ENCODE measurements around the gene PLK3. TPM values are rescaled to one million over a fixed set of nuclear protein-coding genes. Genes with fewer than 3 reads are reported as not detected.

PLK3 gene
- total and polyA plus RNA-seq, 4 donors = 16.9 to 78.5 (median 37.0) TPM

GRCh38 chr1:44847845-44848244, 47.7 kb downstream of the PLK3 start:
- WGBS, 2 donors = 87 to 94% methylated on average over 1 of the region's 1 CpG
- DNase-seq (peak in 2 of 3 donors; percentile 52 to 58), ATAC-seq (ENCODE audit: insufficient read depth, low FRiP score) (no peak)
- Histone ChIP-seq H3K9ac (ENCODE audit: insufficient read depth in 1 of 2, low read length in 2 of 2) (no peak overlapping the region), H3K27me3 (ENCODE audit: control insufficient read depth in 3 of 3, insufficient read depth in 3 of 3, low read length in 2 of 3) (no peaks in the 10 kb centered on the region), H3K4me1 (ENCODE audit: control insufficient read depth in 5 of 5, insufficient read depth in 5 of 5, low read length in 5 of 5) (peaks cover 0 to 30% (median 10%) of the 10 kb centered on the region in 5 donors), H3K27ac (ENCODE audit: low read depth in 1 of 2, low read length in 1 of 2) (no peak overlapping the region), H3K36me3 (ENCODE audit: control insufficient read depth in 4 of 4, insufficient read depth in 4 of 4, low read length in 4 of 4) (peaks cover 0 to 8% (median 2%) of the 10 kb centered on the region in 4 donors), H3K9me3 (ENCODE audit: control insufficient read depth in 4 of 4, insufficient read depth in 3 of 4, low read length in 3 of 4) (peaks cover 0 to 2% (median 0%) of the 10 kb centered on the region in 4 donors), H3K4me3 (no peak overlapping the region)
- no peak for TF ChIP-seq CTCF (IDR thresholded peaks at IDR 0.05; ENCODE audit: control extremely low read depth, extremely low read depth)

GRCh38 chr1:44848456-44849181, 48.4 kb downstream of the PLK3 start:
- Histone ChIP-seq H3K9me3 (ENCODE audit: control insufficient read depth in 4 of 4, insufficient read depth in 3 of 4, low read length in 3 of 4) (peaks cover 0 to 2% (median 0%) of the 10 kb centered on the region in 4 donors), H3K4me1 (ENCODE audit: control insufficient read depth in 5 of 5, insufficient read depth in 5 of 5, low read length in 5 of 5) (peaks cover 0 to 27% (median 10%) of the 10 kb centered on the region in 5 donors), H3K36me3 (ENCODE audit: control insufficient read depth in 4 of 4, insufficient read depth in 4 of 4, low read length in 4 of 4) (peaks cover 0 to 8% (median 2%) of the 10 kb centered on the region in 4 donors), H3K4me3 (no peak overlapping the region), H3K27me3 (ENCODE audit: control insufficient read depth in 3 of 3, insufficient read depth in 3 of 3, low read length in 2 of 3) (no peaks in the 10 kb centered on the region), H3K9ac (ENCODE audit: insufficient read depth in 1 of 2, low read length in 2 of 2) (no peak overlapping the region), H3K27ac (ENCODE audit: low read depth in 1 of 2, low read length in 1 of 2) (no peak overlapping the region)
- DNase-seq (peak; percentile 56 to 74 (median 62)), ATAC-seq (ENCODE audit: insufficient read depth, low FRiP score) (no peak)
- TF ChIP-seq CTCF (IDR thresholded peaks at IDR 0.05; ENCODE audit: control extremely low read depth, extremely low read depth) = no peak
- 83 to 89% methylated on average over 7 of the region's 7 CpGs for WGBS, 2 donors

- no peak for ATAC-seq (ENCODE audit: insufficient read depth, low FRiP score)
- no peak overlapping the region for H3K4me3 ChIP-seq
- WGBS, 2 donors = 80 to 92% methylated on average over 2 of the region's 2 CpGs
Measured at GRCh38 chr1:44849575-44850132, 49.5 kb downstream of the PLK3 start.

More at GRCh38 chr1:44849575-44850132, 49.5 kb downstream of the PLK3 start:
- no peak overlapping the region for H3K9ac ChIP-seq (ENCODE audit: insufficient read depth in 1 of 2, low read length in 2 of 2)
- H3K36me3 ChIP-seq (ENCODE audit: control insufficient read depth in 4 of 4, insufficient read depth in 4 of 4, low read length in 4 of 4) = peaks cover 0 to 8% (median 2%) of the 10 kb centered on the region in 4 donors
- no peak for TF ChIP-seq CTCF (IDR thresholded peaks at IDR 0.05; ENCODE audit: control extremely low read depth, extremely low read depth)
- peaks cover 0 to 2% (median 0%) of the 10 kb centered on the region in 4 donors for H3K9me3 ChIP-seq (ENCODE audit: control insufficient read depth in 4 of 4, insufficient read depth in 3 of 4, low read length in 3 of 4)
- H3K4me1 ChIP-seq (ENCODE audit: control insufficient read depth in 5 of 5, insufficient read depth in 5 of 5, low read length in 5 of 5) = peaks cover 0 to 24% (median 10%) of the 10 kb centered on the region in 5 donors
- no peaks in the 10 kb centered on the region for H3K27me3 ChIP-seq (ENCODE audit: control insufficient read depth in 3 of 3, insufficient read depth in 3 of 3, low read length in 2 of 3)
- H3K27ac ChIP-seq (ENCODE audit: low read depth in 1 of 2, low read length in 1 of 2) = no peak overlapping the region
- no peak for DNase-seq
